H1 (cell line): ENCODE results near the gene MBLAC2. TPM values are rescaled to one million over a fixed set of nuclear protein-coding genes. Genes with fewer than 3 reads are reported as not detected.

Experiments
- SP4 ChIP-seq: IDR thresholded peaks from 2 replicates; pipeline ENCODE4 v1.6.1; 2012; ENCODE audit warnings: low read length, inconsistent platforms
- SUZ12 ChIP-seq: fragments of 200-600 bp; sonication (generic); IDR thresholded peaks from 2 replicates; pipeline ENCODE4 v1.6.1; 2012; ENCODE audit warnings: mild to moderate bottlenecking, inconsistent platforms, low read length, moderate library complexity, mixed read lengths
- TAF7 ChIP-seq: optimal IDR thresholded peaks from 2 replicates; pipeline ENCODE3; 2011; ENCODE audit warnings: low read depth, mild to moderate bottlenecking, inconsistent platforms, low read length, moderate library complexity, borderline replicate concordance
- polyA plus RNA-seq, 7 experiments: library from polyadenylated mRNA; depleted of rRNA in 3 of 7; stranded (reverse) in 5 of 7; unstranded in 2 of 7; fragments of >200 nt in 5 of 7; fragments of 200-250 nt in 2 of 7; gene quantifications; 1 replicate in 5 of 7; 2 replicates in 1 of 7; 4 replicates in 1 of 7; pipeline versions ENCODE4 v1.2.1 to v1.2.3, GENCODE V29; 2011 to 2013; ENCODE audit warnings: missing spikeins in 2 of 7, mixed read lengths in 2 of 7
- total RNA-seq: library from RNA; stranded (reverse); fragmentation: NEBNext Ultra II Directional; extraction: Animal tissue kit (Norgen Biotek cat#: 25700); gene quantifications from 2 replicates; pipeline ENCODE4 v1.2.1, GENCODE V29; 2021
- TF ChIP-seq, protein P1 (sequence below): fragments of 300-600 bp; sonication (generic); IDR thresholded peaks from 2 replicates; pipeline ENCODE4 v1.7.1; 2012; ENCODE audit warnings: low read length, moderate library complexity, mild to moderate bottlenecking, inconsistent platforms; ENCODE audit not compliant: insufficient replicate concordance
- TF ChIP-seq, protein P2 (sequence below), 3 experiments: IDR thresholded peaks; 1 replicate in 2 of 3; 2 replicates in 1 of 3; pipeline versions ENCODE4 v1.5.1 to v1.6.1; 2011; ENCODE audit warnings: low read length in 3 of 3, mild to moderate bottlenecking in 3 of 3, inconsistent platforms in 2 of 3, low read depth in 1 of 3, moderate library complexity in 1 of 3; ENCODE audit not compliant: insufficient read depth in 1 of 3; ENCODE audit errors: control extremely low read depth in 1 of 3

Gene MBLAC2
- total and polyA plus RNA-seq, 2 of the 8 experiments (the other 6 are each of a cell fraction or from before 2014, with no cell fraction given) = 2.8 to 6.7 TPM

GRCh38 chr5:90409318-90410177, 65.0 kb downstream of the MBLAC2 start, which contains the start of gene CETN3 (continued):
- TF ChIP-seq, protein P1, sequence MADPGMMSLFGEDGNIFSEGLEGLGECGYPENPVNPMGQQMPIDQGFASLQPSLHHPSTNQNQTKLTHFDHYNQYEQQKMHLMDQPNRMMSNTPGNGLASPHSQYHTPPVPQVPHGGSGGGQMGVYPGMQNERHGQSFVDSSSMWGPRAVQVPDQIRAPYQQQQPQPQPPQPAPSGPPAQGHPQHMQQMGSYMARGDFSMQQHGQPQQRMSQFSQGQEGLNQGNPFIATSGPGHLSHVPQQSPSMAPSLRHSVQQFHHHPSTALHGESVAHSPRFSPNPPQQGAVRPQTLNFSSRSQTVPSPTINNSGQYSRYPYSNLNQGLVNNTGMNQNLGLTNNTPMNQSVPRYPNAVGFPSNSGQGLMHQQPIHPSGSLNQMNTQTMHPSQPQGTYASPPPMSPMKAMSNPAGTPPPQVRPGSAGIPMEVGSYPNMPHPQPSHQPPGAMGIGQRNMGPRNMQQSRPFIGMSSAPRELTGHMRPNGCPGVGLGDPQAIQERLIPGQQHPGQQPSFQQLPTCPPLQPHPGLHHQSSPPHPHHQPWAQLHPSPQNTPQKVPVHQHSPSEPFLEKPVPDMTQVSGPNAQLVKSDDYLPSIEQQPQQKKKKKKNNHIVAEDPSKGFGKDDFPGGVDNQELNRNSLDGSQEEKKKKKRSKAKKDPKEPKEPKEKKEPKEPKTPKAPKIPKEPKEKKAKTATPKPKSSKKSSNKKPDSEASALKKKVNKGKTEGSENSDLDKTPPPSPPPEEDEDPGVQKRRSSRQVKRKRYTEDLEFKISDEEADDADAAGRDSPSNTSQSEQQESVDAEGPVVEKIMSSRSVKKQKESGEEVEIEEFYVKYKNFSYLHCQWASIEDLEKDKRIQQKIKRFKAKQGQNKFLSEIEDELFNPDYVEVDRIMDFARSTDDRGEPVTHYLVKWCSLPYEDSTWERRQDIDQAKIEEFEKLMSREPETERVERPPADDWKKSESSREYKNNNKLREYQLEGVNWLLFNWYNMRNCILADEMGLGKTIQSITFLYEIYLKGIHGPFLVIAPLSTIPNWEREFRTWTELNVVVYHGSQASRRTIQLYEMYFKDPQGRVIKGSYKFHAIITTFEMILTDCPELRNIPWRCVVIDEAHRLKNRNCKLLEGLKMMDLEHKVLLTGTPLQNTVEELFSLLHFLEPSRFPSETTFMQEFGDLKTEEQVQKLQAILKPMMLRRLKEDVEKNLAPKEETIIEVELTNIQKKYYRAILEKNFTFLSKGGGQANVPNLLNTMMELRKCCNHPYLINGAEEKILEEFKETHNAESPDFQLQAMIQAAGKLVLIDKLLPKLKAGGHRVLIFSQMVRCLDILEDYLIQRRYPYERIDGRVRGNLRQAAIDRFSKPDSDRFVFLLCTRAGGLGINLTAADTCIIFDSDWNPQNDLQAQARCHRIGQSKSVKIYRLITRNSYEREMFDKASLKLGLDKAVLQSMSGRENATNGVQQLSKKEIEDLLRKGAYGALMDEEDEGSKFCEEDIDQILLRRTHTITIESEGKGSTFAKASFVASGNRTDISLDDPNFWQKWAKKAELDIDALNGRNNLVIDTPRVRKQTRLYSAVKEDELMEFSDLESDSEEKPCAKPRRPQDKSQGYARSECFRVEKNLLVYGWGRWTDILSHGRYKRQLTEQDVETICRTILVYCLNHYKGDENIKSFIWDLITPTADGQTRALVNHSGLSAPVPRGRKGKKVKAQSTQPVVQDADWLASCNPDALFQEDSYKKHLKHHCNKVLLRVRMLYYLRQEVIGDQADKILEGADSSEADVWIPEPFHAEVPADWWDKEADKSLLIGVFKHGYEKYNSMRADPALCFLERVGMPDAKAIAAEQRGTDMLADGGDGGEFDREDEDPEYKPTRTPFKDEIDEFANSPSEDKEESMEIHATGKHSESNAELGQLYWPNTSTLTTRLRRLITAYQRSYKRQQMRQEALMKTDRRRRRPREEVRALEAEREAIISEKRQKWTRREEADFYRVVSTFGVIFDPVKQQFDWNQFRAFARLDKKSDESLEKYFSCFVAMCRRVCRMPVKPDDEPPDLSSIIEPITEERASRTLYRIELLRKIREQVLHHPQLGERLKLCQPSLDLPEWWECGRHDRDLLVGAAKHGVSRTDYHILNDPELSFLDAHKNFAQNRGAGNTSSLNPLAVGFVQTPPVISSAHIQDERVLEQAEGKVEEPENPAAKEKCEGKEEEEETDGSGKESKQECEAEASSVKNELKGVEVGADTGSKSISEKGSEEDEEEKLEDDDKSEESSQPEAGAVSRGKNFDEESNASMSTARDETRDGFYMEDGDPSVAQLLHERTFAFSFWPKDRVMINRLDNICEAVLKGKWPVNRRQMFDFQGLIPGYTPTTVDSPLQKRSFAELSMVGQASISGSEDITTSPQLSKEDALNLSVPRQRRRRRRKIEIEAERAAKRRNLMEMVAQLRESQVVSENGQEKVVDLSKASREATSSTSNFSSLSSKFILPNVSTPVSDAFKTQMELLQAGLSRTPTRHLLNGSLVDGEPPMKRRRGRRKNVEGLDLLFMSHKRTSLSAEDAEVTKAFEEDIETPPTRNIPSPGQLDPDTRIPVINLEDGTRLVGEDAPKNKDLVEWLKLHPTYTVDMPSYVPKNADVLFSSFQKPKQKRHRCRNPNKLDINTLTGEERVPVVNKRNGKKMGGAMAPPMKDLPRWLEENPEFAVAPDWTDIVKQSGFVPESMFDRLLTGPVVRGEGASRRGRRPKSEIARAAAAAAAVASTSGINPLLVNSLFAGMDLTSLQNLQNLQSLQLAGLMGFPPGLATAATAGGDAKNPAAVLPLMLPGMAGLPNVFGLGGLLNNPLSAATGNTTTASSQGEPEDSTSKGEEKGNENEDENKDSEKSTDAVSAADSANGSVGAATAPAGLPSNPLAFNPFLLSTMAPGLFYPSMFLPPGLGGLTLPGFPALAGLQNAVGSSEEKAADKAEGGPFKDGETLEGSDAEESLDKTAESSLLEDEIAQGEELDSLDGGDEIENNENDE = no peak
- no peak; the same call in 1 of the 2 replicates for TF ChIP-seq SP4
- TF ChIP-seq SUZ12 = no peak
- peak; percentile 95 for TF ChIP-seq TAF7
- TF ChIP-seq, protein P2, sequence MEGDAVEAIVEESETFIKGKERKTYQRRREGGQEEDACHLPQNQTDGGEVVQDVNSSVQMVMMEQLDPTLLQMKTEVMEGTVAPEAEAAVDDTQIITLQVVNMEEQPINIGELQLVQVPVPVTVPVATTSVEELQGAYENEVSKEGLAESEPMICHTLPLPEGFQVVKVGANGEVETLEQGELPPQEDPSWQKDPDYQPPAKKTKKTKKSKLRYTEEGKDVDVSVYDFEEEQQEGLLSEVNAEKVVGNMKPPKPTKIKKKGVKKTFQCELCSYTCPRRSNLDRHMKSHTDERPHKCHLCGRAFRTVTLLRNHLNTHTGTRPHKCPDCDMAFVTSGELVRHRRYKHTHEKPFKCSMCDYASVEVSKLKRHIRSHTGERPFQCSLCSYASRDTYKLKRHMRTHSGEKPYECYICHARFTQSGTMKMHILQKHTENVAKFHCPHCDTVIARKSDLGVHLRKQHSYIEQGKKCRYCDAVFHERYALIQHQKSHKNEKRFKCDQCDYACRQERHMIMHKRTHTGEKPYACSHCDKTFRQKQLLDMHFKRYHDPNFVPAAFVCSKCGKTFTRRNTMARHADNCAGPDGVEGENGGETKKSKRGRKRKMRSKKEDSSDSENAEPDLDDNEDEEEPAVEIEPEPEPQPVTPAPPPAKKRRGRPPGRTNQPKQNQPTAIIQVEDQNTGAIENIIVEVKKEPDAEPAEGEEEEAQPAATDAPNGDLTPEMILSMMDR (IDR thresholded peaks at IDR 0.05; ENCODE audit: control extremely low read depth in 1 of 3, insufficient read depth in 1 of 3, low read depth in 1 of 3, low read length in 3 of 3) = no peak
